ENCODE measurements around the gene FDXR. TPM values are rescaled to one million over a fixed set of nuclear protein-coding genes. Genes with fewer than 3 reads are reported as not detected.
"Not testable (repeated sequence)": the region's sequence is repeated elsewhere in the genome, so short reads cannot be mapped to it uniquely, and the experiment has no call there.

Gene FDXR
- total RNA-seq, 5 donors from 2014 or later (not counting 1 experiment from before 2014, with no cell fraction given): 4.2 to 20.7 (median 15.3) TPM

GRCh38 chr17:74909097-74909496, 36.3 kb upstream of the FDXR start:
- H3K27me3 ChIP-seq (replicated peaks in 1 of 2; ENCODE audit: control insufficient read depth in 2 of 2, extremely low read depth in 1 of 2, insufficient read depth in 2 of 2, low read length in 1 of 2); POLR2A ChIA-PET; H3K4me1 Mint-ChIP-seq; H3K9me3 ChIP-seq; H3K9me3 Mint-ChIP-seq; H3K27me3 Mint-ChIP-seq; H3K27ac ChIP-seq (ENCODE audit: low read length); H3K4me3 Mint-ChIP-seq; ATAC-seq (replicated peaks in 1 of 4); DNase-seq; H3K4me1 ChIP-seq (ENCODE audit: control insufficient read depth in 1 of 2, extremely low read depth in 1 of 2, insufficient read depth in 2 of 2, low read length in 2 of 2); H3K36me3 ChIP-seq (ENCODE audit: control insufficient read depth in 2 of 2, extremely low read depth in 1 of 2, insufficient read depth in 1 of 2, low read length in 1 of 2); H3K36me3 Mint-ChIP-seq; H3K4me3 ChIP-seq (ENCODE audit: control insufficient read depth in 1 of 2, extremely low read depth in 1 of 2, low read length in 1 of 2); H3K27ac Mint-ChIP-seq: not testable (repeated sequence)
- WGBS (ENCODE audit: insufficient coverage): 79% methylated on average over 4 of the region's 4 CpGs
- CTCF ChIA-PET: interaction anchor here in 1 of 2 donors (0.7 kb wide), 1 partner anchor 1959 kb away, joined by 3 read pairs; the partner anchor contains the start of gene MGAT5B

- H3K27me3 Mint-ChIP-seq: peaks cover 3 to 15% of the 10 kb centered on the region in 2 donors
- Histone ChIP-seq H3K36me3 (ENCODE audit: control insufficient read depth in 2 of 2, extremely low read depth in 1 of 2, insufficient read depth in 1 of 2, low read length in 1 of 2) (no peaks in the 10 kb centered on the region), H3K4me1 (ENCODE audit: control insufficient read depth in 1 of 2, extremely low read depth in 1 of 2, insufficient read depth in 2 of 2, low read length in 2 of 2) (no peaks in the 10 kb centered on the region), H3K27me3 (replicated peaks in 1 of 2; ENCODE audit: control insufficient read depth in 2 of 2, extremely low read depth in 1 of 2, insufficient read depth in 2 of 2, low read length in 1 of 2) (peaks cover 0 to 28% of the 10 kb centered on the region in 2 experiments), H3K9me3 (no peaks in the 10 kb centered on the region), H3K27ac (ENCODE audit: low read length) (no peak overlapping the region), H3K4me3 (ENCODE audit: control insufficient read depth in 1 of 2, extremely low read depth in 1 of 2, low read length in 1 of 2) (no peak overlapping the region)
- no peaks in the 10 kb centered on the region for H3K9me3 Mint-ChIP-seq
- no peaks in the 10 kb centered on the region for H3K36me3 Mint-ChIP-seq
- ATAC-seq (replicated peaks in 1 of 4) (no peak), DNase-seq (no peak)
- WGBS (ENCODE audit: insufficient coverage): 97% methylated on average over 34 of the region's 34 CpGs
- H3K4me1 Mint-ChIP-seq: peaks cover 0 to 2% (median 0%) of the 10 kb centered on the region in 3 donors
- no peak overlapping the region for H3K4me3 Mint-ChIP-seq
- ChIA-PET POLR2A (no interaction called here), CTCF (no interaction called here)
- no peak overlapping the region for H3K27ac Mint-ChIP-seq
Measured at GRCh38 chr17:74907012-74907411, 34.2 kb upstream of the FDXR start.

DNA sequence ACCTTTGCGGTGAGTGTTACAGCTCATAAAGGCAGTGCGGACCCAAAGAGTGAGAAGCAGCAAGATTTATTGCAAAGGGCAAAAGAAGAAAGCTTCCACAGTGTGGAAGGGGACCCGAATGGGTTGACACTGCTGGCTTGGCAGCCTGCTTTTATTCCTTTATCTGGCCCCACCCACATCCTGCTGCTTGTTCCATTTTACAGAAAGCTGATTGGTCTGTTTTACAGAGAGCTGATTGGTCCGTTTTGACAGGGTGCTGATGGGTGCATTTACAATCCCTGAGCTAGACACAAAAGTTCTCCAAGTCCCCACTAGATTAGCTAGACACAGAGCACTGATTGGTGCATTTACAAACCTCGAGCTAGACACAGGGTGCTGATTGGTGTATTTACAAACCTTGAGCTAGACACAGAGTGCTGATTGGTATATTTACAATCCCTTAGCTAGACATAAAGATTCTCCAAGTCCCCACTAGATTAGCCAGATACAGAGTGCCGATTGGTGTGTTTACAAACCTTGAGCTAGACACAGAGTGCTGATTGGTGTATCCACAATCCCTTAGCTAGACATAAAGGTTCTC, 33.5 kb upstream of the FDXR start:
- not testable (repeated sequence) for H3K4me3 ChIP-seq (ENCODE audit: control insufficient read depth in 1 of 2, extremely low read depth in 1 of 2, low read length in 1 of 2); H3K4me3 Mint-ChIP-seq; ATAC-seq (replicated peaks in 1 of 4); H3K4me1 Mint-ChIP-seq; H3K4me1 ChIP-seq (ENCODE audit: control insufficient read depth in 1 of 2, extremely low read depth in 1 of 2, insufficient read depth in 2 of 2, low read length in 2 of 2); H3K9me3 Mint-ChIP-seq; DNase-seq; H3K27ac ChIP-seq (ENCODE audit: low read length); H3K27ac Mint-ChIP-seq; H3K36me3 Mint-ChIP-seq; H3K9me3 ChIP-seq; H3K36me3 ChIP-seq (ENCODE audit: control insufficient read depth in 2 of 2, extremely low read depth in 1 of 2, insufficient read depth in 1 of 2, low read length in 1 of 2)
- peaks cover 3 to 17% of the 10 kb centered on the region in 2 donors for H3K27me3 Mint-ChIP-seq
- ChIA-PET CTCF (interaction anchor here in 1 of 2 donors (0.6 kb wide), 1 partner anchor 607 kb away, joined by 5 read pairs; no protein-coding TSS in a partner anchor), POLR2A (interaction anchor here in 1 of 2 donors (0.6 kb wide), 1 partner anchor 517 kb away, joined by 7 read pairs; no protein-coding TSS in a partner anchor)
- peaks cover 0 to 34% of the 10 kb centered on the region in 2 experiments for H3K27me3 ChIP-seq (replicated peaks in 1 of 2; ENCODE audit: control insufficient read depth in 2 of 2, extremely low read depth in 1 of 2, insufficient read depth in 2 of 2, low read length in 1 of 2)
- 100% methylated on average over 1 of the region's 6 CpGs for WGBS (ENCODE audit: insufficient coverage)

DNA sequence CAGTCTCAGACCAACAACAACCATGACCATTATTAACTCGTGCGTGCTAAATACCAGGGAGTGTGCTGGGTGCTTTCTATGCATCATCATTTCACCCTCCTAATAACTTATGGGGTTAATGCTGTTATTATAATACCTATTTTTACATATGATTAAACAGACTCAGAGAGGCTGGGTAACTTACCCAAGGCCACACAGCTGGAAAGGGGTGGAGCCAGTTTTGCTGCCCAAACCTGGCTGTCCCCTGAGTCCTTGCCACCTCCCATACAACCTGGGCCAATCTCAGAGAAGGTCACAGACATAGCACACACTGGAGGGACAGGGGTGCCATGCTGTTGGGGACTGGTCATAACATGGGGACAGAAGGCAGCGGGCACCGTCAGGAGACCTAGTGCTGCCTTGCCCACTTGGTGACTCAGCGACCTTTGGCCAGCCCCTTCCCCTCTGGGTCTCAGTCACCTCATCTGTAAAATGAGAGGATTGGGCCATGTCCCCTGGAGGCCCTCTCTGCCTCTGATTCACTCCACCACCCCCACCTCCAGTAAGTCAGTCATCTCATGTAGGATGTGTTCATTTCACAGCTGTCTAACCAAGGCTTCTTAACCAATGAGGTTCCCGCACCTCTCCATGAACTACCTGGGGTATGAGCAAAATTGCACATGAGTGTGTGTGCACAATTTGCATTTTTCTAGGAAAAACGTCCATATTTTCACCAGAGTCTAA, 32.1 kb upstream of the FDXR start:
- Histone ChIP-seq H3K4me3 (ENCODE audit: control insufficient read depth in 1 of 2, extremely low read depth in 1 of 2, low read length in 1 of 2) (no peak overlapping the region), H3K27me3 (replicated peaks in 1 of 2; ENCODE audit: control insufficient read depth in 2 of 2, extremely low read depth in 1 of 2, insufficient read depth in 2 of 2, low read length in 1 of 2) (peaks cover 0 to 44% of the 10 kb centered on the region in 2 experiments), H3K9me3 (no peaks in the 10 kb centered on the region), H3K27ac (ENCODE audit: low read length) (no peak overlapping the region), H3K36me3 (ENCODE audit: control insufficient read depth in 2 of 2, extremely low read depth in 1 of 2, insufficient read depth in 1 of 2, low read length in 1 of 2) (no peaks in the 10 kb centered on the region), H3K4me1 (ENCODE audit: control insufficient read depth in 1 of 2, extremely low read depth in 1 of 2, insufficient read depth in 2 of 2, low read length in 2 of 2) (no peaks in the 10 kb centered on the region)
- CTCF ChIA-PET: no interaction called here
- POLR2A ChIA-PET: no interaction called here
- DNase-seq (no peak), ATAC-seq (replicated peaks in 1 of 4) (no peak)
- Mint-ChIP-seq H3K36me3 (no peaks in the 10 kb centered on the region), H3K27me3 (peaks cover 0 to 19% of the 10 kb centered on the region in 2 donors), H3K27ac (no peak overlapping the region), H3K4me3 (no peak overlapping the region), H3K9me3 (no peaks in the 10 kb centered on the region), H3K4me1 (peaks cover 0 to 2% (median 0%) of the 10 kb centered on the region in 3 donors)
- WGBS (ENCODE audit: insufficient coverage): 88% methylated on average over 3 of the region's 7 CpGs

- H3K4me1 Mint-ChIP-seq: peaks cover 0 to 2% (median 0%) of the 10 kb centered on the region in 3 donors
- ChIA-PET POLR2A (no interaction called here), CTCF (interaction anchor here in 1 of 2 donors (0.6 kb wide), 1 partner anchor 729 kb away, joined by 4 read pairs; the partner anchor contains the start of gene SMIM5)
- no peaks in the 10 kb centered on the region for H3K9me3 Mint-ChIP-seq
- no peak for DNase-seq
- no peaks in the 10 kb centered on the region for H3K4me1 ChIP-seq (ENCODE audit: control insufficient read depth in 1 of 2, extremely low read depth in 1 of 2, insufficient read depth in 2 of 2, low read length in 2 of 2)
- no peak overlapping the region for H3K4me3 ChIP-seq (ENCODE audit: control insufficient read depth in 1 of 2, extremely low read depth in 1 of 2, low read length in 1 of 2)
- no peaks in the 10 kb centered on the region for H3K9me3 ChIP-seq
- no peaks in the 10 kb centered on the region for H3K36me3 Mint-ChIP-seq
- peaks cover 0 to 19% of the 10 kb centered on the region in 2 donors for H3K27me3 Mint-ChIP-seq
- no peak overlapping the region for H3K27ac ChIP-seq (ENCODE audit: low read length)
- no peak overlapping the region for H3K4me3 Mint-ChIP-seq
- H3K27ac Mint-ChIP-seq: no peak overlapping the region
- ATAC-seq (replicated peaks in 1 of 4): no peak
- no peaks in the 10 kb centered on the region for H3K36me3 ChIP-seq (ENCODE audit: control insufficient read depth in 2 of 2, extremely low read depth in 1 of 2, insufficient read depth in 1 of 2, low read length in 1 of 2)
- WGBS (ENCODE audit: insufficient coverage): 80% methylated on average over 1 of the region's 6 CpGs
- H3K27me3 ChIP-seq (replicated peaks in 1 of 2; ENCODE audit: control insufficient read depth in 2 of 2, extremely low read depth in 1 of 2, insufficient read depth in 2 of 2, low read length in 1 of 2): peaks cover 0 to 44% of the 10 kb centered on the region in 2 experiments
Measured at GRCh38 chr17:74903671-74904070, 30.9 kb upstream of the FDXR start.

DNA sequence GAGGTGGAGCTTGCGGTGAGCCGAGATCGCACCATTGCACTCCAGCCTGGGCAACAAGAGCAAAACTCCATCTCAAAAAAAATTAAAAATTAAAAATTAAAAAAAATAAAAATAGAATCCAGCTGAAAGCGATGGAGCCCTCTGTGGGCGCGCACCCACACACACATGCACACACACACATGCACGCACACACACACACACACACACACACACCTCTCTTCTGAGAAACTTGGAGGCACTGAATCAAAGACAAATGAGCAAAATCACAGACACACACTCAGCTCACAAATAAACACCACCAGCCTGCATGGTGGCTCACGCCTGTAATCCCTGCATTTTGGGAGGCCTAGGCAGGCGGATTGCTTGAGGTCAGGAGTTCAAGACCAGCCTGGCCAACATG, 30.2 kb upstream of the FDXR start:
- ChIA-PET POLR2A (no interaction called here), CTCF (interaction anchor here in 1 of 2 donors (0.6 kb wide), 1 partner anchor 730 kb away, joined by 4 read pairs; the partner anchor contains the start of gene SMIM5)
- Mint-ChIP-seq H3K4me3 (no peak overlapping the region), H3K27ac (no peak overlapping the region), H3K36me3 (no peaks in the 10 kb centered on the region), H3K4me1 (peaks cover 0 to 2% (median 0%) of the 10 kb centered on the region in 3 donors), H3K27me3 (peaks cover 0 to 19% of the 10 kb centered on the region in 2 donors), H3K9me3 (no peaks in the 10 kb centered on the region)
- Histone ChIP-seq H3K4me3 (ENCODE audit: control insufficient read depth in 1 of 2, extremely low read depth in 1 of 2, low read length in 1 of 2) (no peak overlapping the region), H3K9me3 (no peaks in the 10 kb centered on the region), H3K4me1 (ENCODE audit: control insufficient read depth in 1 of 2, extremely low read depth in 1 of 2, insufficient read depth in 2 of 2, low read length in 2 of 2) (no peaks in the 10 kb centered on the region), H3K36me3 (ENCODE audit: control insufficient read depth in 2 of 2, extremely low read depth in 1 of 2, insufficient read depth in 1 of 2, low read length in 1 of 2) (no peaks in the 10 kb centered on the region), H3K27ac (ENCODE audit: low read length) (no peak overlapping the region), H3K27me3 (replicated peaks in 1 of 2; ENCODE audit: control insufficient read depth in 2 of 2, extremely low read depth in 1 of 2, insufficient read depth in 2 of 2, low read length in 1 of 2) (peaks cover 0 to 44% of the 10 kb centered on the region in 2 experiments)
- ATAC-seq (replicated peaks in 1 of 4) (no peak), DNase-seq (no peak)
- 93% methylated on average over 5 of the region's 9 CpGs for WGBS (ENCODE audit: insufficient coverage)

Measured in T-cell (primary cell).